Endodermal cell (in vitro differentiated cells): ENCODE data around the gene DEGS1. TPM values are rescaled to one million over a fixed set of nuclear protein-coding genes. Genes with fewer than 3 reads are reported as not detected.

Experiments used
- DNase-seq: peaks from one replicate; pipeline ENCODE4 v3.0.0-alpha.2; 2017
- H3K27ac ChIP-seq: 2 replicates; pipeline ENCODE4 v1.5.1; 2013; ENCODE audit warnings: mild to moderate bottlenecking, low read depth, low read length, moderate library complexity
- H3K27me3 ChIP-seq: 2 replicates; pipeline ENCODE4 v1.6.1; 2013; ENCODE audit warnings: mild to moderate bottlenecking, low read length, moderate library complexity; ENCODE audit not compliant: insufficient read depth, control insufficient read depth, poor library complexity, severe bottlenecking
- H3K36me3 ChIP-seq: 2 replicates; pipeline ENCODE4 v1.7.0; 2013; ENCODE audit warnings: mild to moderate bottlenecking, low read length, moderate library complexity; ENCODE audit not compliant: control insufficient read depth, insufficient read depth
- H3K4me1 ChIP-seq: one replicate; pipeline ENCODE4 v1.7.0; 2013; ENCODE audit warnings: low read length; ENCODE audit not compliant: control insufficient read depth, insufficient read depth
- H3K4me3 ChIP-seq: 2 replicates; pipeline ENCODE4 v1.5.1; 2013; ENCODE audit warnings: mild to moderate bottlenecking, low read length, moderate library complexity
- H3K9ac ChIP-seq: 2 replicates; pipeline ENCODE4 v1.6.1; 2013; ENCODE audit warnings: mild to moderate bottlenecking, low read length, moderate library complexity; ENCODE audit not compliant: poor library complexity, severe bottlenecking; ENCODE audit errors: extremely low read depth
- H3K9me3 ChIP-seq: 2 replicates; pipeline ENCODE4 v1.6.1; 2013; ENCODE audit warnings: mild to moderate bottlenecking, low read length, moderate library complexity; ENCODE audit not compliant: control insufficient read depth
- H3K27ac Mint-ChIP-seq: 2 replicates; pipeline ENCODE4 v1.8.0; 2020; ENCODE audit warnings: mixed read lengths
- H3K27me3 Mint-ChIP-seq: 2 replicates; pipeline ENCODE4 v1.8.0; 2021; ENCODE audit warnings: mild to moderate bottlenecking, mixed read lengths; ENCODE audit not compliant: insufficient read depth
- H3K36me3 Mint-ChIP-seq: 2 replicates; pipeline ENCODE4 v1.8.0; 2020; ENCODE audit warnings: low read depth, mixed read lengths
- H3K4me1 Mint-ChIP-seq: 2 replicates; pipeline ENCODE4 v1.8.0; 2020; ENCODE audit warnings: mixed read lengths
- H3K4me3 Mint-ChIP-seq: 2 replicates; pipeline ENCODE4 v1.8.0; 2020; ENCODE audit warnings: mild to moderate bottlenecking, moderate library complexity, mixed read lengths
- H3K9me3 Mint-ChIP-seq: 2 replicates; pipeline ENCODE4 v1.8.0; 2020; ENCODE audit warnings: mild to moderate bottlenecking, mixed read lengths
- WGBS, 2 experiments: methylation state at CpG; one replicate each; pipeline versions ENCODE4 v1.1.5 to v1.1.7; 2013; ENCODE audit warnings: missing lambda C conversion rate in 2 of 2, mixed read lengths in 1 of 2; ENCODE audit not compliant: insufficient coverage in 1 of 2, insufficient read length in 1 of 2; 5-methylcytosine and 5-hydroxymethylcytosine counted together
- total RNA-seq, 2 donors: library from RNA; stranded (reverse); fragmentation: NEBNext Ultra II Directional in 1 of 2; extraction: Animal tissue kit (Norgen Biotek cat#: 25700) in 1 of 2; gene quantifications; 2 replicates in 1 of 2; 3 replicates in 1 of 2; pipeline ENCODE4 v1.2.1, GENCODE V29; 2021
- TF ChIP-seq, protein P1 (sequence below): fragments of 200-600 bp; sonication (generic); conservative IDR thresholded peaks from 2 replicates; pipeline ENCODE4 v1.5.0; 2021; ENCODE audit warnings: antibody characterized with exemption, mild to moderate bottlenecking

Gene DEGS1
- total RNA-seq, 2 donors from 2014 or later = 25.0 to 28.9 TPM

DNA sequence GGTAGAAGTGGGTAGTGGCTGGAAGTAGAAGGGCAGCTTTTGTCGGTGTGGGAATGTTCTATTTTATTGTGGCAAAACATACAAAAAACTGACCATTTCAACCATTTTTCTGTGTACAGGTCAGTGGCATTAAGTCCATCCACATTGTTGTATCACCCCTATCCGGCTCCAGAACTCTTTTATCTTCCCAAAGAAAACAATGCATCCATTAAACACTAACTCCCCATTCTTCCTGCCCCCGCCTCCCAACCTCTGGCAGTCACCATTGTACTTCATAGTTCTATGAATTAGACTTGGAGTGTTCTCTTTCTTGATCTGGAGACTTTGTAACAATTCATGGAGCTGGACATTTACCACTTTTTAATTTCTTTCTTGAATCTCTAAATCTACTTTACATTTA is 55.7 kb downstream of the DEGS1 start:
- Histone ChIP-seq H3K36me3 (peaks cover 44% of the 10 kb centered on the region), H3K27ac (no peak overlapping the region), H3K9me3 (no peaks in the 10 kb centered on the region), H3K4me3 (no peak overlapping the region), H3K4me1 (no peaks in the 10 kb centered on the region), H3K9ac (no peak overlapping the region), H3K27me3 (no peaks in the 10 kb centered on the region)
- DNase-seq = no peak
- TF ChIP-seq, protein P1, sequence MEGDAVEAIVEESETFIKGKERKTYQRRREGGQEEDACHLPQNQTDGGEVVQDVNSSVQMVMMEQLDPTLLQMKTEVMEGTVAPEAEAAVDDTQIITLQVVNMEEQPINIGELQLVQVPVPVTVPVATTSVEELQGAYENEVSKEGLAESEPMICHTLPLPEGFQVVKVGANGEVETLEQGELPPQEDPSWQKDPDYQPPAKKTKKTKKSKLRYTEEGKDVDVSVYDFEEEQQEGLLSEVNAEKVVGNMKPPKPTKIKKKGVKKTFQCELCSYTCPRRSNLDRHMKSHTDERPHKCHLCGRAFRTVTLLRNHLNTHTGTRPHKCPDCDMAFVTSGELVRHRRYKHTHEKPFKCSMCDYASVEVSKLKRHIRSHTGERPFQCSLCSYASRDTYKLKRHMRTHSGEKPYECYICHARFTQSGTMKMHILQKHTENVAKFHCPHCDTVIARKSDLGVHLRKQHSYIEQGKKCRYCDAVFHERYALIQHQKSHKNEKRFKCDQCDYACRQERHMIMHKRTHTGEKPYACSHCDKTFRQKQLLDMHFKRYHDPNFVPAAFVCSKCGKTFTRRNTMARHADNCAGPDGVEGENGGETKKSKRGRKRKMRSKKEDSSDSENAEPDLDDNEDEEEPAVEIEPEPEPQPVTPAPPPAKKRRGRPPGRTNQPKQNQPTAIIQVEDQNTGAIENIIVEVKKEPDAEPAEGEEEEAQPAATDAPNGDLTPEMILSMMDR = no peak
- H3K27me3 Mint-ChIP-seq = no peaks in the 10 kb centered on the region
- H3K36me3 Mint-ChIP-seq = peaks cover 44% of the 10 kb centered on the region
- no peak overlapping the region for H3K4me3 Mint-ChIP-seq
- H3K9me3 Mint-ChIP-seq = no peaks in the 10 kb centered on the region
- peaks cover 5% of the 10 kb centered on the region for H3K4me1 Mint-ChIP-seq
- peak overlapping the region; percentile 26 for H3K27ac Mint-ChIP-seq
- 92 to 100% methylated on average over 2 to 3 of the region's 3 CpGs for WGBS, 2 experiments

Other genes with a start within 250 kb of the DEGS1 start
- 10 to 100 TPM; 33.2 to 40.1 TPM for gene FBXO28, start 69.1 kb upstream of the DEGS1 start, total RNA-seq
- 10 to 100 TPM; 42.4 TPM for gene NVL, start 146.9 kb downstream of the DEGS1 start, total RNA-seq
- gene CNIH4, start 173.6 kb downstream of the DEGS1 start, total RNA-seq = 10 to 100 TPM; 63.7 to 67.8 TPM